ENCODE results near the gene ERG. TPM values are rescaled to one million over a fixed set of nuclear protein-coding genes. Genes with fewer than 3 reads are reported as not detected.
A peak's percentile ranks its signal among the peaks of the same experiment; 100 is the strongest.

Gene ERG
- total and polyA plus RNA-seq, 2 of the 8 experiments (the other 6 are each of a cell fraction or from before 2014, with no cell fraction given), result 1.0 to 3.0 TPM

- Histone ChIP-seq H3K79me1 (ENCODE audit: low read depth, low read length) (no peaks in the 10 kb centered on the region), H3K23ac (ENCODE audit: insufficient read length) (no peak overlapping the region), H2BK5ac (ENCODE audit: low read depth, low read length) (no peak overlapping the region), H3K79me2 (ENCODE audit: control insufficient read depth in 1 of 2, insufficient read depth in 2 of 2, low read length in 2 of 2) (no peaks in the 10 kb centered on the region), H2BK15ac (ENCODE audit: low read length) (no peak overlapping the region), H3K56ac (replicated peaks; ENCODE audit: insufficient read length, low read depth, low read length) (no peak overlapping the region), H2BK12ac (ENCODE audit: low read depth, low read length) (peak overlapping the region; percentile 70; the same call in 1 of the 2 replicates), H4K91ac (replicated peaks; ENCODE audit: insufficient read length, low read length) (no peak overlapping the region), H4K20me1 (replicated peaks in 1 of 2; ENCODE audit: control insufficient read depth in 1 of 2, insufficient read depth in 2 of 2, low read length in 2 of 2) (no peaks in the 10 kb centered on the region), H4K8ac (ENCODE audit: extremely low read depth, insufficient read depth, low read length) (no peak overlapping the region; the same call in 1 of the 2 replicates), H3K9me3 (ENCODE audit: insufficient read depth in 2 of 2, low read depth in 1 of 2, low read length in 1 of 2) (no peaks in the 10 kb centered on the region; a peak in 1 of 4 replicates), H2AFZ (ENCODE audit: low read length) (no peak overlapping the region), H3K27ac (ENCODE audit: low read depth, low read length) (no peak overlapping the region), H2BK120ac (replicated peaks; ENCODE audit: low read depth, low read length) (no peak overlapping the region), H4K5ac (ENCODE audit: insufficient read length, low read depth, low read length) (no peak overlapping the region), H3K4me1 (replicated peaks in 1 of 4; ENCODE audit: control insufficient read depth in 3 of 4, insufficient read depth in 4 of 4, low read length in 3 of 4) (peaks cover 0 to 9% (median 2%) of the 10 kb centered on the region in 4 experiments; a peak in 3 of 7 replicates), H3K9ac (replicated peaks in 1 of 4; ENCODE audit: extremely low read depth in 1 of 4, low read depth in 3 of 4, low read length in 3 of 4) (no peak overlapping the region), H3K27me3 (replicated peaks in 1 of 4; ENCODE audit: control insufficient read depth in 3 of 4, extremely low read depth in 1 of 4, insufficient read depth in 3 of 4, low read length in 3 of 4) (no peaks in the 10 kb centered on the region; a peak in 3 of 7 replicates), H3K23me2 (ENCODE audit: low read depth, low read length) (no peaks in the 10 kb centered on the region), H3K4me3 (ENCODE audit: extremely low read depth in 1 of 4, insufficient read depth in 2 of 4, low read depth in 3 of 4, low read length in 4 of 4) (no peak overlapping the region), H3K14ac (ENCODE audit: insufficient read length) (no peak overlapping the region), H3K4me2 (ENCODE audit: insufficient read depth in 1 of 2, low read depth in 2 of 2, low read length in 2 of 2) (no peak overlapping the region), H3K4ac (replicated peaks; ENCODE audit: insufficient read length, low read depth, low read length) (no peak overlapping the region), H2BK20ac (ENCODE audit: low read length) (0 out of 2 replicates have a peak overlapping the region, but pooled peaks have one; percentile 1), H2AK5ac (ENCODE audit: low read depth, low read length) (no peak overlapping the region), H3K18ac (ENCODE audit: extremely low read depth, low read length) (no peak overlapping the region), H3K36me3 (ENCODE audit: control insufficient read depth in 2 of 4, insufficient read depth in 4 of 4, low read length in 3 of 4) (no peaks in the 10 kb centered on the region)
- CTCF ChIA-PET (ENCODE audit: partially characterized antibody), result interaction anchor here (0.8 to 9.0 kb wide), 17 partner anchors 9 to 682 kb away, joined by 3 to 366 read pairs (median 6); no protein-coding TSS in a partner anchor
- FAIRE-seq (no peak), DNase-seq (ENCODE audit: low read depth in 1 of 2, low spot score in 2 of 2) (peak in 1 of 2 experiments; percentile 47)
- 81% methylated on average over 13 of the region's 14 CpGs; no CpG with 5 or more reads in 1 of the 2 experiments for WGBS, 2 experiments (ENCODE audit: extremely low coverage in 1 of 2, insufficient coverage in 1 of 2, insufficient read length in 1 of 2, insufficient replicate concordance in 2 of 2, low coverage in 1 of 2, low lambda C conversion rate in 2 of 2, missing lambda C conversion rate in 1 of 2)
- no peak for TF ChIP-seq CHD1 (IDR thresholded peaks at IDR 0.05; ENCODE audit: low read depth, low read length)
- POLR2A ChIA-PET (ENCODE audit: partially characterized antibody), result no interaction called here
Measured at GRCh38 chr21:38356883-38357625, 141.2 kb downstream of the ERG start.

All from H1 (cell line).